Measurements from ENCODE around the gene GNB5.
"Not testable (repeated sequence)": the region's sequence is repeated elsewhere in the genome, so short reads cannot be mapped to it uniquely, and the experiment has no call there.

The GNB5 gene

GRCh38 chr15:52207191-52207590 is 16.0 kb upstream of the GNB5 start:
- no peak for DNase-seq (ENCODE audit: low read depth)

DNA sequence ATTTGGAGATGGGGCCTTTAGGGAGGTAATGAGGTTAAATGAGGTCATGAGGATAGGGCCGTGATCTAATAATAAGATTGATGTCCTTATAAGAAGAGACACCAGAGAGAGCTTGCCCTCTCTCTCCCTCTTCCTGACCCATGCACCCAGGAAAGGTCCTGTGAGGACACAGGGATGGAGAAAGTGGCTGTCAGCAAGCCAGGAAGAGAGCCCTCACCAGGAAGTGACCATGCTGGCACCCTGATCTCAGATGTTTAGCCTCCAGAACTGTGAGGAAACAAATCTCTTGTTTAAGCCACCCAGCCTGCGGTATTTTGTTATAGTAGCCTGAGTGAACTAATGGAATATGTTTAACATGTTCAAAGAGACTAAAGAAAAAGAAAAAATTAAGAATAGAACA is 15.3 kb upstream of the GNB5 start:
- DNase-seq (ENCODE audit: low read depth): no peak

- DNase-seq (ENCODE audit: low read depth): no peak
Measured at GRCh38 chr15:52204657-52205056, 13.5 kb upstream of the GNB5 start.

DNA sequence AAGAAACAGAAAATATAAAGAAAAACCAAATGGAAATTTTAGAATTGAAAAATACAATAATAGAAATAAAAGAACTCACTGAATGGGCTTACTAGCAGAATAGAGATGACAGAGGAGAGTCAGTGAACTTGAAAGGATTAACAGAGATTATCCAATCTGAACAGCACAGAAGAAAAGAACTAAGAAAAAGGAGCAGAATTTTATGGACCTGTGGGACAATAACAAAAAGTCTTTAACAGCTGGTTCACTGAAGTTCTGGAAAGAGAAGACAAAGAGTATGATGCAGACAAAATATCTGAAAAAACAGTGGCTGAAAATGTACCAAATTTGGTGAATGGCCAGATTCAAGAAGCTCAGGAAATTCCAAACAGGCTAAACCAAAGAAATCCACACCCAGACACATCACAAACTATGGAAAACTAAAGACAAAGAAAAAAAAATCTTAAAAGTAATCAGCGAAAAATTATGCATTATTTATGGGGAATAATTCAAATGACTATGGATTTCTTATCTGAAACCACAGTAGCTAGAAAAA is 9.7 kb upstream of the GNB5 start:
- no peak for DNase-seq (ENCODE audit: low read depth)

GRCh38 chr15:52199271-52199670 is 8.1 kb upstream of the GNB5 start:
- DNase-seq (ENCODE audit: low read depth): no peak

DNA sequence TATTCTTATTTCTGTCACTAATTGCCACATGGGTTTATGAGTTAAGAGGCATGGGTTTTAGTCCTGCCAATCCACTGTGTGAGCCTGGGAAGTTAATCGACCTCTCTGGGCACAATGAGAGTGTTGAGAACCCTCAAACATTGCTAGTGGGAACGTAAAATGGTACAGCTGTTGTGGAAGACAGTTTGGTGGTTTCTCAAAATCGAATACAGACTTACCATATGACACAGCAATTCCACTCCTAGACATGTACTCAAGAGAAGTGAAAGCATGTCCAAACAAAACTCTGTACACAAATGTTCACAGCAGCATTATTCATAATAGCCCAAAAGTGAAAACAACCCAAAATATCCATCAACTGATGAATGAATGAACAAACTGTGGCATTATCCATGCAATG is 5.7 kb upstream of the GNB5 start:
- DNase-seq (ENCODE audit: low read depth): no peak

GRCh38 chr15:52193791-52194190 is 2.6 kb upstream of the GNB5 start:
- no peak for DNase-seq (ENCODE audit: low read depth)

GRCh38 chr15:52193321-52193720 is 2.1 kb upstream of the GNB5 start:
- no peak for DNase-seq (ENCODE audit: low read depth)

- no peak for DNase-seq (ENCODE audit: low read depth)
Measured at GRCh38 chr15:52186651-52187486, 4.3 kb downstream of the GNB5 start.

DNA sequence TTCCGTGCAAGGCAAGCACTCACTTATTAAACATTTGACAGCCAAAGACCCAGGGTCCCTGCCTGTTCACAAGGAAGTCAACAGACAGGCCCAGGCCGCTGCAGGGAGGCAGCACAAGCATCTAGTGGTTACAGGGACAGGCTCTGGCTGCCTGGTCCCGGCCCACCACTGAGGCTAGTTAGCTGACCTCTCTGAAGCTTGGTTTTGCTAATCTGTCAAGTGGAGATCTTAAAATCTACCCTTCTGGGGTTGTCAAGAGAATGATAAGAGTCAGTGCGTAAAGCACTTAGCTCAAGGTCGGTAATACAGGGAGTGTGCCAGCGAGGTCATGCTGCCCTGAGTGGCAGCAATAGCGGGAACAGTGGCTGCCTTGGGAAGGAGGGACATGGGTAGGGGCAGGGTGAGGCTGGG is 6.0 kb downstream of the GNB5 start:
- no peak for DNase-seq (ENCODE audit: low read depth)

GRCh38 chr15:52184721-52185120 is 6.5 kb downstream of the GNB5 start:
- DNase-seq (ENCODE audit: low read depth): no peak

- DNase-seq (ENCODE audit: low read depth): no peak
Measured at GRCh38 chr15:52183562-52184173, 7.5 kb downstream of the GNB5 start.

DNA sequence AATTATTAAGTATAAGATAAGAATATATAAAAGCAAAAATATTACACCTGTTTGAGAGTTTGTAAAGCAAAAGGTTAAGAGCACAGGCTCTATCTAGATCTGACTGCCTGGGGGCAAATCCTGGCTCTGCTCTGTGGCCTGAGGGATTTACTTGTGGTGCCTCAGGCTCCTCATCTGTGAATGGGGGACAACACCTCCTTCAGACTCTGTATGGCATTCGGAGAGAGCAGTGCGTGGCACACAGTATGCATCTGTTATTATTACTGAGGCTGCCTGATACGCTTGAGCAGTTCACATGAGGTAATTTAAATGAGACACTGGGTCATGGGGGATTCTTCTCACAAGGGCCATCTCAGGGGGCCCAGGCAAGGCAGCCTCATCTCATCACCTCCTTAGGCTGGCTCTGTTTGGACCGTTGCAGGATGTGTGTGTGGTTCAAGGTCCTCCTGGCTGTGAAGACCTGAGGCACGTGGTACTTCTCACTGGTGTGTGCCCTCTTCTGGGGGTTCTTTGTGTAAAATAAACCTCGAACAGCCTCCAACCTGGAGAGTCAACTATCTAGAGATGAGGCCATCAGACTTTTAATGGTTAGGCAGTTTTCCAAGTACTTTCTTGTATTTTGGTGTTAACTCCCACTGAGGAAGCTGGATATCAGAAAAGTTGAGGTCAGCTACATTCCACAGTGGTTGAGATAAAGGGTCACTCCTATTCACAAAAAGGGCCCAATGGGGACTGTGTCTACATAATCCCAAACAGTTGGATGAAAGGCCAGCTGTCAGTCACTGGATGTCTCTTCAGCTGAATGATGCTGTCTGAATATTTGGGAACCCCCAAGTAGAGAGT is 9.0 kb downstream of the GNB5 start:
- DNase-seq (ENCODE audit: low read depth): no peak

- DNase-seq (ENCODE audit: low read depth): no peak
Measured at GRCh38 chr15:52180851-52181450, 10.2 kb downstream of the GNB5 start.

- DNase-seq (ENCODE audit: low read depth): no peak
Measured at GRCh38 chr15:52180196-52180835, 10.9 kb downstream of the GNB5 start.

DNA sequence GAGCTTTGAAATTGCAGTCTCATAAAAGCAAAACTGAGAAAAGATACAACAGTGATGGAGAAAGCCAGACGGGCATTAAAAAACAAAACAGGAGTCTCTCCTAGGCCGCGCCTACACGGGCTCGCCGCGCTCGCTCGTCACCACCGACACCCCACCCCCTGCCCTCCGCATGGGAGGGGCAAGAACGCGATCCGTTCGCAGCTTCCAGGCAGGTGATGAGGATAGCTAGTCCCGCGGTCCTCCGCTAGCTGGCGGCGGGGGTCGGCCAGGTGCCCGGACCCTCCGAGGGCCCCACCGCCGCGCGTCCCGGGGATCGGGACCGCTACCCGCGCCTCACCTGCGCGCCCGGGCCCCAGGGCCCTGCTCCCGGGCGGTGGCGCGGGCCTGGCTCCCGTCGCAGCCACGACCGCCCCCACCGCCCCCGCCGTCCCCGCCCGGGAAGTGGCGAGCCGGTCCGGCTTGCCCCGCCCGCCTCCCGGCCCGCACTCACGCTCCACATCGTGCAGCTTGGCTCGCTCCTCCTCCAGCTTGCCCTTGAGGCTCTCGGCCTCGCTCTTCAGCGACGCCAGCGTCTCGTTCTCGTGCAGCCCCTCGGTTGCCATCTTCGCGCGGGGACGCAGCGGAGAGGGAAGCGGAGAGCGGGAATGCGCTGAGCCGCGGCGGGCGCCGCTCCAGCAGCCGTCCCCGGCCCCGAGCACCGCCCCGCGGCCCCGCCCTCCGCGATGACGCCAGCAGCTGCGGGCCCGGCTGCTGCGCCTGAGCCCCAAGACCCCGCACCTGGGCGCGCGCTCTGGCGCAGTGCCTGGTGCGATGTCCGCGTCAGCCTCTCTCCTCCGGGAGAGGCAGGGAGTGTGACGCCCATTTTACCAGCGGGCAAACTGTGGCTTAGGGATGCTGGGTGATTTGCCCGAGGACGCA is 11.7 kb downstream of the GNB5 start:
- DNase-seq (ENCODE audit: low read depth): peak; percentile 82

- no peak for DNase-seq (ENCODE audit: low read depth)
Measured at GRCh38 chr15:52178765-52179164, 12.4 kb downstream of the GNB5 start.

- no peak for DNase-seq (ENCODE audit: low read depth)
Measured at GRCh38 chr15:52172869-52173268, 18.3 kb downstream of the GNB5 start.

GRCh38 chr15:52171807-52172206 is 19.4 kb downstream of the GNB5 start:
- DNase-seq (ENCODE audit: low read depth): no peak

DNA sequence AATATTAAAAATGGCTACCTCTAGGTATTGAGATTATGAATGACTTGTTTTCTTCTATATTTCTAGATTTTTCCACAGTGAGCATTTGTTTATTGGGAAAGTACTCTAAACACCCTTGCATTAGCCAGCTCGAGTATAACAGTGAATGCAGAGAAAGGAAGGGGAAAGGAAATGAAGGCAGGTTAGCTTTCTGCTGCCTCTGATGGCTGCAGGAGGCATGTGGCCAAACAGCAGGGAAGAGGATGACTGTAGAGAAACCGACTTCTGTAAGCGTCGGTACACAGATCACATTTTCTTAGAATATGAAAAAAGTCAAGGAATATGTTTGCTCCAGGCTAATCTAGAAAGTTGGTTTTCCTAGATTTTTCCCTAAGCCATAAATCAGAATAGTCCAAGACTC is 19.8 kb downstream of the GNB5 start:
- DNase-seq (ENCODE audit: low read depth): no peak

GRCh38 chr15:52170199-52170598 is 21.0 kb downstream of the GNB5 start:
- not testable (repeated sequence) for DNase-seq (ENCODE audit: low read depth)

Measured in activated T-cell treated with anti-CD3 and anti-CD28 coated beads for 24 hours (primary cell).